ENCODE results near the gene NFE2.

Gene NFE2

GRCh38 chr12:54340846-54341245 is 40.0 kb upstream of the NFE2 start (continued):
- TF ChIP-seq KLF17 (tag by site-specific recombination; IDR thresholded peaks at IDR 0.05), result no peak
- TF ChIP-seq YY2 (tag by site-specific recombination; IDR thresholded peaks at IDR 0.05), result no peak

GRCh38 chr12:54338698-54339296 is 38.0 kb upstream of the NFE2 start:
- Histone ChIP-seq H3K27ac (ENCODE audit: extremely low read depth, low read depth, low read length) (no peak overlapping the region), H3K9me3 (ENCODE audit: control insufficient read depth, insufficient read depth, low read depth, low read length) (no peaks in the 10 kb centered on the region), H3K4me1 (ENCODE audit: control insufficient read depth, insufficient read depth, low read length) (peaks cover 6% of the 10 kb centered on the region; the same call in 1 of the 2 replicates), H3K4me3 (ENCODE audit: low read depth, low read length) (no peak overlapping the region), H3K36me3 (ENCODE audit: control insufficient read depth in 2 of 2, insufficient read depth in 1 of 2, low read length in 2 of 2) (peaks cover 15 to 41% of the 10 kb centered on the region in 2 experiments)
- TF ChIP-seq PRDM1 (tag by site-specific recombination; IDR thresholded peaks at IDR 0.05) (peak; percentile 79; the same call in 1 of the 2 replicates), SP3 (tag by site-specific recombination; IDR thresholded peaks at IDR 0.05) (no peak)
- ChIA-PET POLR2A (interaction anchor here (1.2 kb wide), 1 partner anchor 14 kb away, joined by 3 read pairs; no protein-coding TSS in a partner anchor), CTCF (interaction anchor here (0.8 to 7.9 kb wide), 7 partner anchors 12 to 118 kb away, joined by 3 to 137 read pairs (median 17); partner anchors contain the start of gene COPZ1)

GRCh38 chr12:54337854-54338650 is 37.2 kb upstream of the NFE2 start:
- no peak overlapping the region for H3K4me3 ChIP-seq (ENCODE audit: low read depth, low read length)
- TF ChIP-seq GLI4 (tag by site-specific recombination; IDR thresholded peaks at IDR 0.05) (no peak), TCF7L2 (IDR thresholded peaks at IDR 0.05; ENCODE audit: borderline replicate concordance, low read depth, low read length) (no peak), ZNF473 (tag by site-specific recombination; IDR thresholded peaks at IDR 0.05) (no peak), ZBTB17 (tag by site-specific recombination; IDR thresholded peaks at IDR 0.05) (no peak), ZNF354C (tag by site-specific recombination; IDR thresholded peaks at IDR 0.05; ENCODE audit: borderline replicate concordance, low read depth) (no peak), ZNF549 (tag by site-specific recombination; IDR thresholded peaks at IDR 0.05) (no peak), ZNF776 (tag by site-specific recombination; IDR thresholded peaks at IDR 0.05; ENCODE audit: borderline replicate concordance) (no peak), ZNF221 (tag by site-specific recombination; IDR thresholded peaks at IDR 0.05; ENCODE audit: borderline replicate concordance) (no peak), OSR2 (tag by site-specific recombination; IDR thresholded peaks at IDR 0.05) (no peak), ZBTB6 (tag by site-specific recombination; IDR thresholded peaks at IDR 0.05) (no peak), HOXC10 (CRISPR knock-in tag; IDR thresholded peaks at IDR 0.05) (no peak), ZNF366 (tag by site-specific recombination; conservative IDR thresholded peaks at IDR 0.05) (no peak), ZNF148 (tag by site-specific recombination; IDR thresholded peaks at IDR 0.05; ENCODE audit: borderline replicate concordance) (no peak), ZNF132 (tag by site-specific recombination; IDR thresholded peaks at IDR 0.05; ENCODE audit: borderline replicate concordance) (no peak), MYNN (tag by site-specific recombination; IDR thresholded peaks at IDR 0.05; ENCODE audit: borderline replicate concordance) (no peak), BCL11B (tag by site-specific recombination; IDR thresholded peaks at IDR 0.05; ENCODE audit: low read depth) (no peak), ZNF501 (tag by site-specific recombination; IDR thresholded peaks at IDR 0.05) (no peak), ZXDB (tag by site-specific recombination; IDR thresholded peaks at IDR 0.05) (no peak), ZBTB7A (tag by site-specific recombination; IDR thresholded peaks at IDR 0.05; ENCODE audit: low read depth) (no peak)
- ChIA-PET CTCF (interaction anchor here (0.6 to 7.9 kb wide), 17 partner anchors 9 to 304 kb away, joined by 3 to 137 read pairs (median 9); partner anchors contain the start of gene COPZ1), POLR2A (interaction anchor here (0.8 to 1.2 kb wide), 4 partner anchors 13 to 21 kb away, joined by 3 to 5 read pairs (median 4); partner anchors contain the start of gene COPZ1)
- no peaks in the 10 kb centered on the region for H3K9me3 ChIP-seq (ENCODE audit: control insufficient read depth, insufficient read depth, low read depth, low read length)
- H3K36me3 ChIP-seq (ENCODE audit: control insufficient read depth in 2 of 2, insufficient read depth in 1 of 2, low read length in 2 of 2), result peaks cover 7 to 34% of the 10 kb centered on the region in 2 experiments
- H3K4me1 ChIP-seq (ENCODE audit: control insufficient read depth, insufficient read depth, low read length), result peaks cover 6% of the 10 kb centered on the region; the same call in 1 of the 2 replicates
- no peak overlapping the region for H3K27ac ChIP-seq (ENCODE audit: extremely low read depth, low read depth, low read length)

Measured in HEK293 (cell line).